Measurements from ENCODE around the gene LILRB5. TPM values are rescaled to one million over a fixed set of nuclear protein-coding genes. Genes with fewer than 3 reads are reported as not detected.

LILRB5 gene
- polyA plus RNA-seq, 2 donors: 0.63 to 0.92 TPM

- H3K36me3 ChIP-seq (ENCODE audit: control insufficient read depth in 2 of 2, insufficient read depth in 2 of 2, low read length in 1 of 2): no peaks in the 10 kb centered on the region
- H3K4me3 ChIP-seq (ENCODE audit: low read depth in 1 of 2, low read length in 2 of 2): no peak overlapping the region
- 83 to 86% methylated on average over 2 of the region's 2 CpGs for WGBS, 2 donors
Measured at GRCh38 chr19:54262470-54262869, 5.4 kb upstream of the LILRB5 start.

GRCh38 chr19:54262066-54262465 lies 5.0 kb upstream of the LILRB5 start:
- 73 to 75% methylated on average over 11 of the region's 11 CpGs for WGBS, 2 donors
- Histone ChIP-seq H3K4me1 (ENCODE audit: control insufficient read depth in 2 of 2, insufficient read depth in 2 of 2, low read length in 1 of 2) (no peaks in the 10 kb centered on the region), H3K36me3 (ENCODE audit: control insufficient read depth in 2 of 2, insufficient read depth in 2 of 2, low read length in 1 of 2) (no peaks in the 10 kb centered on the region), H3K27ac (ENCODE audit: low read depth in 2 of 2, low read length in 1 of 2) (no peak overlapping the region), H3K4me3 (ENCODE audit: low read depth in 1 of 2, low read length in 2 of 2) (no peak overlapping the region), H3K27me3 (ENCODE audit: control insufficient read depth in 1 of 2, insufficient read depth in 2 of 2, low read length in 2 of 2) (no peaks in the 10 kb centered on the region), H3K9me3 (ENCODE audit: control insufficient read depth in 2 of 2, insufficient read depth in 1 of 2, low read depth in 1 of 2, low read length in 1 of 2) (no peaks in the 10 kb centered on the region)

More at GRCh38 chr19:54262470-54262869, 5.4 kb upstream of the LILRB5 start:
- no peaks in the 10 kb centered on the region for H3K4me1 ChIP-seq (ENCODE audit: control insufficient read depth in 2 of 2, insufficient read depth in 2 of 2, low read length in 1 of 2)
- no peak overlapping the region for H3K27ac ChIP-seq (ENCODE audit: low read depth in 2 of 2, low read length in 1 of 2)
- H3K9me3 ChIP-seq (ENCODE audit: control insufficient read depth in 2 of 2, insufficient read depth in 1 of 2, low read depth in 1 of 2, low read length in 1 of 2): no peaks in the 10 kb centered on the region
- H3K27me3 ChIP-seq (ENCODE audit: control insufficient read depth in 1 of 2, insufficient read depth in 2 of 2, low read length in 2 of 2): no peaks in the 10 kb centered on the region

GRCh38 chr19:54256250-54257115 lies 590 bp downstream of the LILRB5 start:
- 69 to 71% methylated on average over 19 of the region's 19 CpGs for WGBS, 2 donors
- Histone ChIP-seq H3K36me3 (ENCODE audit: control insufficient read depth in 2 of 2, insufficient read depth in 2 of 2, low read length in 1 of 2) (no peaks in the 10 kb centered on the region), H3K27ac (ENCODE audit: low read depth in 2 of 2, low read length in 1 of 2) (no peak overlapping the region), H3K9me3 (ENCODE audit: control insufficient read depth in 2 of 2, insufficient read depth in 1 of 2, low read depth in 1 of 2, low read length in 1 of 2) (no peaks in the 10 kb centered on the region), H3K4me1 (ENCODE audit: control insufficient read depth in 2 of 2, insufficient read depth in 2 of 2, low read length in 1 of 2) (no peaks in the 10 kb centered on the region), H3K4me3 (ENCODE audit: low read depth in 1 of 2, low read length in 2 of 2) (no peak overlapping the region), H3K27me3 (ENCODE audit: control insufficient read depth in 1 of 2, insufficient read depth in 2 of 2, low read length in 2 of 2) (peaks cover 0 to 2% of the 10 kb centered on the region in 2 donors)

- no peak overlapping the region for H3K27ac ChIP-seq (ENCODE audit: low read depth in 2 of 2, low read length in 1 of 2)
- WGBS, 2 donors: 54% methylated on average over 20 to 26 of the region's 26 CpGs
- no peak overlapping the region for H3K4me3 ChIP-seq (ENCODE audit: low read depth in 1 of 2, low read length in 2 of 2)
- peaks cover 0 to 2% of the 10 kb centered on the region in 2 donors for H3K27me3 ChIP-seq (ENCODE audit: control insufficient read depth in 1 of 2, insufficient read depth in 2 of 2, low read length in 2 of 2)
- no peaks in the 10 kb centered on the region for H3K9me3 ChIP-seq (ENCODE audit: control insufficient read depth in 2 of 2, insufficient read depth in 1 of 2, low read depth in 1 of 2, low read length in 1 of 2)
- H3K36me3 ChIP-seq (ENCODE audit: control insufficient read depth in 2 of 2, insufficient read depth in 2 of 2, low read length in 1 of 2): no peaks in the 10 kb centered on the region
- no peaks in the 10 kb centered on the region for H3K4me1 ChIP-seq (ENCODE audit: control insufficient read depth in 2 of 2, insufficient read depth in 2 of 2, low read length in 1 of 2)
Measured at GRCh38 chr19:54255105-54255775, 1.8 kb downstream of the LILRB5 start.

GRCh38 chr19:54254195-54254906 lies 2.7 kb downstream of the LILRB5 start:
- Histone ChIP-seq H3K27ac (ENCODE audit: low read depth in 2 of 2, low read length in 1 of 2) (no peak overlapping the region), H3K4me3 (ENCODE audit: low read depth in 1 of 2, low read length in 2 of 2) (no peak overlapping the region), H3K9me3 (ENCODE audit: control insufficient read depth in 2 of 2, insufficient read depth in 1 of 2, low read depth in 1 of 2, low read length in 1 of 2) (no peaks in the 10 kb centered on the region), H3K4me1 (ENCODE audit: control insufficient read depth in 2 of 2, insufficient read depth in 2 of 2, low read length in 1 of 2) (no peaks in the 10 kb centered on the region), H3K36me3 (ENCODE audit: control insufficient read depth in 2 of 2, insufficient read depth in 2 of 2, low read length in 1 of 2) (no peaks in the 10 kb centered on the region), H3K27me3 (ENCODE audit: control insufficient read depth in 1 of 2, insufficient read depth in 2 of 2, low read length in 2 of 2) (peaks cover 0 to 2% of the 10 kb centered on the region in 2 donors)
- 48 to 51% methylated on average over 17 of the region's 17 CpGs for WGBS, 2 donors

- no peaks in the 10 kb centered on the region for H3K36me3 ChIP-seq (ENCODE audit: control insufficient read depth in 2 of 2, insufficient read depth in 2 of 2, low read length in 1 of 2)
- H3K27ac ChIP-seq (ENCODE audit: low read depth in 2 of 2, low read length in 1 of 2): no peak overlapping the region
- WGBS, 2 donors: 60 to 62% methylated on average over 23 of the region's 23 CpGs
- H3K9me3 ChIP-seq (ENCODE audit: control insufficient read depth in 2 of 2, insufficient read depth in 1 of 2, low read depth in 1 of 2, low read length in 1 of 2): no peaks in the 10 kb centered on the region
- H3K4me1 ChIP-seq (ENCODE audit: control insufficient read depth in 2 of 2, insufficient read depth in 2 of 2, low read length in 1 of 2): no peaks in the 10 kb centered on the region
- H3K4me3 ChIP-seq (ENCODE audit: low read depth in 1 of 2, low read length in 2 of 2): no peak overlapping the region
- H3K27me3 ChIP-seq (ENCODE audit: control insufficient read depth in 1 of 2, insufficient read depth in 2 of 2, low read length in 2 of 2): peaks cover 0 to 2% of the 10 kb centered on the region in 2 donors
Measured at GRCh38 chr19:54253331-54254194, 3.5 kb downstream of the LILRB5 start.

- no peaks in the 10 kb centered on the region for H3K4me1 ChIP-seq (ENCODE audit: control insufficient read depth in 2 of 2, insufficient read depth in 2 of 2, low read length in 1 of 2)
- no peaks in the 10 kb centered on the region for H3K9me3 ChIP-seq (ENCODE audit: control insufficient read depth in 2 of 2, insufficient read depth in 1 of 2, low read depth in 1 of 2, low read length in 1 of 2)
- no peaks in the 10 kb centered on the region for H3K36me3 ChIP-seq (ENCODE audit: control insufficient read depth in 2 of 2, insufficient read depth in 2 of 2, low read length in 1 of 2)
- H3K4me3 ChIP-seq (ENCODE audit: low read depth in 1 of 2, low read length in 2 of 2): no peak overlapping the region
- peaks cover 0 to 2% of the 10 kb centered on the region in 2 donors for H3K27me3 ChIP-seq (ENCODE audit: control insufficient read depth in 1 of 2, insufficient read depth in 2 of 2, low read length in 2 of 2)
- WGBS, 2 donors: 77 to 88% methylated on average over 11 of the region's 11 CpGs
- H3K27ac ChIP-seq (ENCODE audit: low read depth in 2 of 2, low read length in 1 of 2): no peak overlapping the region
Measured at GRCh38 chr19:54252845-54253244, 4.2 kb downstream of the LILRB5 start.

GRCh38 chr19:54252243-54252642 lies 4.8 kb downstream of the LILRB5 start:
- H3K27me3 ChIP-seq (ENCODE audit: control insufficient read depth in 1 of 2, insufficient read depth in 2 of 2, low read length in 2 of 2): peaks cover 0 to 2% of the 10 kb centered on the region in 2 donors
- H3K27ac ChIP-seq (ENCODE audit: low read depth in 2 of 2, low read length in 1 of 2): no peak overlapping the region
- WGBS, 2 donors: 74 to 79% methylated on average over 9 of the region's 9 CpGs
- H3K36me3 ChIP-seq (ENCODE audit: control insufficient read depth in 2 of 2, insufficient read depth in 2 of 2, low read length in 1 of 2): no peaks in the 10 kb centered on the region
- H3K4me3 ChIP-seq (ENCODE audit: low read depth in 1 of 2, low read length in 2 of 2): no peak overlapping the region
- H3K9me3 ChIP-seq (ENCODE audit: control insufficient read depth in 2 of 2, insufficient read depth in 1 of 2, low read depth in 1 of 2, low read length in 1 of 2): no peaks in the 10 kb centered on the region
- H3K4me1 ChIP-seq (ENCODE audit: control insufficient read depth in 2 of 2, insufficient read depth in 2 of 2, low read length in 1 of 2): no peaks in the 10 kb centered on the region
